GM08714 (cell line): Measurements from ENCODE around the gene SNX25.

Experiments used
- H3K4me3 ChIP-seq: fragments of 200-500 bp; sonication (Bioruptor generic); 2 replicates; pipeline ENCODE4 v1.5.1; 2014; ENCODE audit warnings: mild to moderate bottlenecking, low read length, inconsistent platforms
- ZNF274 ChIP-seq: IDR thresholded peaks from 2 replicates; pipeline ENCODE4 v1.6.1; 2012; ENCODE audit warnings: mild to moderate bottlenecking, low read depth, low read length

Gene SNX25

GRCh38 chr4:185404031-185404430 lies 194.6 kb downstream of the SNX25 start:
- no peak overlapping the region for H3K4me3 ChIP-seq
- no peak for TF ChIP-seq ZNF274

GRCh38 chr4:185405296-185405999 lies 196.1 kb downstream of the SNX25 start:
- TF ChIP-seq ZNF274, result no peak
- H3K4me3 ChIP-seq, result no peak overlapping the region

DNA sequence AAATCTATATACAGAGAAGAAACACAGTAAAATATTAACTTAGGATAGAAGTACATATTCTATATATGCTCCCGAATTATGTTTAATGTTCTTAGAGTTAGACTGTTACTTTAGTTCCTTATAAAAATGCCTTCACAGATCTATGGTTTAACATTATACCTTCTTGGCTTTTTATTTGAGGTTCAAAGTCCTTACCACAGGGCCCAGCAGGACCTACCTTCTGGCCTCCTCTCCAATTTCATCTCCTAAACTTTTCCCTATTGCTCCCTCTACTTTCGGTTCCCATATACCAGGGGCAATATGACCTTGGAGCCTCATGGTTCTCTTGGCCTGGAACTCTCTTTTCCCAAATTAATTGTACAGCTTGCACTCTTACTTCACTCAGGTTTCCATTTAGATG lies 199.0 kb downstream of the SNX25 start:
- no peak for TF ChIP-seq ZNF274
- no peak overlapping the region for H3K4me3 ChIP-seq

DNA sequence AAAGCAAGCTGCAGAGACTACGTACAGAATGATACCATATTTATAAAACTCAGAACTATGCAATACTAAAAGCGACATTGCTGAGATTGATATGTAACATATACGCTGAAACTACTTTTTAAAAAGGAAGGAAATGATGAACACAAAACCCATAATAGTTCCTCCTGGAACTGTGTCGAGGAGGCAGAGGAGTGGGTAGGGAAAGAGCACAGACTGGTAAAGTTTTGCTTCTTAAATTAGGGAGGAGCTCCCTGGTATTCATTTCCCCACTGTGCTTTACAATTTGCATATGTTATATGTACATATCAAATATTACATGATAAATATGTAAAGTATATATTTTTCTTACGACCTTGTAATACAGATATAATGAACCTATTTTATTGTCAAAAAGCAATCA lies 202.5 kb downstream of the SNX25 start:
- no peak for TF ChIP-seq ZNF274

DNA sequence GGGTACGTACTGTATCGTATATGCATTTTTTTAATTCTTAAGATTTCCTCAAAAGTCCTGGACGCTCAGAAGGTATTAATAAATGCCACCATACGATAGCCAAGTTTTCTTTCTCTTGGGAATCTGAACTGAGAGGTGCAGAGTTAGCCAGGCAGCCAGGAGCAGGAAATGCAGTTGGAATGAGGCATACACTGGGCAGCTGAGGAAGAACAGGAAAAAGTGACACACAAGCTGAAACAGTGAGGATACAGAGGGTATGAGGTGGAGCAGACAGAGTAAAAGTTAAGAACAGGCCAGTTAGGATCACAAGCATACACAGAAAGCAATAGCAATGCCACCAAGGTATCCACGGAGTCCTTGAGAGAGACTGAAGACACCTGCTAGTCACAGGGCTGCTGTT lies 203.0 kb downstream of the SNX25 start:
- no peak for TF ChIP-seq ZNF274
- no peak overlapping the region for H3K4me3 ChIP-seq

More for the DNA sequence above, 202.5 kb downstream of the SNX25 start:
- no peak overlapping the region for H3K4me3 ChIP-seq
